ENCODE results near the gene MCTS1.
A peak's percentile ranks its signal among the peaks of the same experiment; 100 is the strongest.
"Not testable (repeated sequence)": the region's sequence is repeated elsewhere in the genome, so short reads cannot be mapped to it uniquely, and the experiment has no call there.

Gene MCTS1

GRCh38 chrX:120603707-120604360 is at the start of gene MCTS1:
Gene MCTS1 (plus strand): TSS chrX:120604101. CDS start chrX:120604237, 136 bp downstream.
- FAIRE-seq, result peak; percentile 99

DNA sequence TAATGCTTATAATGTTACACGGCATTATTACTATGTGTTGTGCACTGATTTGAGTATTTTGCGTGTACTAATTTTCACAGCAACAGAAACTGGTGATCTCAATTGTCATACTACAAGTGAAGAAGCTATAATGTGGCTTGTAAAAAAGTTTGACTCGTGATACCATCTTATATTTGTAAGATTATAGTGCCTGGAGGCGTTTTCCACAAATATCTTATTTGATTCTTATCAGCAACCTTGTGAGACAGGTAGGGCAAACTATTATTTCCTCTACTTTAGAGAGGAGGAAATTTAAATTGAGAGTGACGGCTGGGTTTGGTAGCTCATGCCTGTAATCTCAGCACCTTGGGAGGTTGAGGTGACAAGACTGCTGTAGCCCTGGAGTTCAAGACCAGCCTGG is 47.6 kb upstream of the MCTS1 start:
- no peak for FAIRE-seq

- peak; percentile 60 for FAIRE-seq
These were observed 44.1 kb upstream of the MCTS1 start for GRCh38 chrX:120559804-120560203.

GRCh38 chrX:120560405-120560841 is 43.5 kb upstream of the MCTS1 start:
- no peak for FAIRE-seq

DNA sequence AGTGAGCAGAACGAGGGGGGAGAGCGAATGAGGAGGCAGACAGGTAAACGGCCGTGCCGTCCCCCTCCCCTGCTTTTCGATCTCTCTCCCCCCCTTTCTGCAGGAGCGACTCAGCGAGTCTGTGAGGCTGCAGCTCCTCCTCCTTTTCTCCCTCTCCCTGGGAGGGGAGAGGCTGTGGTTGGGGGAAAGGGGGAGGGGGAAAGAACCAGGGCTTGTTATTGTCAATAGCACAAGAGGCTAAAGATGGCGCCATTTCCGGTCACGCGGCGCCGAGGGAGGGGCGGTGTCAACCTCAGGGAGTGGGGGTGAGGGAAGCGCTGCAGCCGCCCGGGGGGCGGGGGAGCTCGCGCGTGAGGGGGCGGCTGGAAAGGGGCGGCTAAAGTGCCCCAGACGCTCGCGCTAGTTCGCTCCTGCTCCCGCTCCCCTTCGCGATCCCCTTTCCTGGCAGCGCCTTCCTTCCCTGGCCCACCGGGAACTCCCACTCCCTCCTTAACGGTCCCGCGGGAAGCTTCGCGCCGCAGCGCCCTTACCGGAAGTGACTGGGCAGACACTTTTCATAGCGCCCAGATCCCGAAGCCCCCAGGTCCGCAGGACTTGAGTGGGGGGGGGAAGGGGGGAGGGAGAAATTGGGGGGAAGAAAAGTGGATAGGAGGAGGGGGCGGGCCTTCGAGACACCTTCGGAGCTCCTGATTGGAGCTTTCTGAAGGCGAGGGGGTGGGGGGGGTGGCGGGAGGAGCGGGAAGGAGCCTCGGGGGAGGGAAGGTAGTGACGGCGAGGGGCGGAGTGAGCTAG is 42.9 kb upstream of the MCTS1 start, which contains the start of gene CUL4B:
CUL4B (minus strand) TSS at position 121 of the 792 bp plus-strand sequence. CDS start 324 bp downstream, outside the sequence.
- FAIRE-seq, result peak; percentile 50

GRCh38 chrX:120561634-120562568 is 42.0 kb upstream of the MCTS1 start:
- no peak for FAIRE-seq

- no peak for FAIRE-seq
These were observed 41.4 kb upstream of the MCTS1 start for GRCh38 chrX:120562569-120562926.

GRCh38 chrX:120564925-120565324 is 39.0 kb upstream of the MCTS1 start:
- FAIRE-seq, result no peak

GRCh38 chrX:120566817-120567216 is 37.1 kb upstream of the MCTS1 start:
- FAIRE-seq, result no peak

GRCh38 chrX:120568035-120568434 is 35.9 kb upstream of the MCTS1 start:
- FAIRE-seq, result no peak

DNA sequence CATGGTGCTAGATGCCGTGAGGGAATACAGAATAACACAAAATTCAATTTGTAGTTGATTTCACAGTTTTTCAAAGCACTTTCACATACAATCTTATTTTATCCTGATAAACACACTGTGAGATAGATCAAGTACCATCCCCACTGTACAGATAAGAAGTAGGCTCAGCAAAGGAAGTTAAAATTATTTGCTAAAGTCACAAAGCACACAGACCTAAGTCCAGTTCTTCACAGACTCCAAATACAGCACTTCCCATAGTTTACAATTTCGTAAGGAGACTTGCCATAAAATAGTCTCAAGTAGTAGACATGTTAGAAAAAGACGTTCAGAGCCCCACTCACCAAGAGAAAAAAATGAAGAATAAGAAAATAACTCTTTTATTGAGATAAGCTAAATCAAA is 35.3 kb upstream of the MCTS1 start:
- FAIRE-seq, result no peak

DNA sequence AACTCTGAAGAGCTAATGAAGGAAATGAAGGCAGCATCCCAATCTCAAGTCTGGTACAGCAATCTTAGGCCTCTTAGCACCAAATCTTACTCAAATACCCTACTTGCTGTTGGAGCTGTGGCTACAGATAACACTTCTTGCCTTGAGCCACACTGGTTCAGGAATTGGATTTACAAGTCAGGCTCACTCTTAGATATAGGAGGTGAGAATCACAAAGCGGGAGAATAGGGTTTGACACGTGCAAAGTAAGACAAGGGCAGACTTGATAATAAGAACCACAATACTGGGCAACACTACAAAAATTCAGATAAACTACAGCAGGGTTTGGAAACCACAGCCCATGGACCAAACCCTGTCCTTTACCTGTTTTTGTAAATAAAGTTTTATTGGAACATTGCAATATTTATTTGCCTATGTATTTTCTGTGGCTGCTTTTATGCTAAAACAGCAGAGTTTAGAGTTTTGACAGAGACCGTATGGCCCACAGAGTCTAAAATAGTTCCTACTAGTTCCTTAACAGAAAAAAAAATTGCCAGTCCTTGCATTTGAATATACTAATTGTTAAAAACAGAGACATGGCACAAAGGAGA is 33.8 kb upstream of the MCTS1 start:
- no peak for FAIRE-seq

- FAIRE-seq, result not testable (repeated sequence)
These were observed 30.1 kb upstream of the MCTS1 start for GRCh38 chrX:120573806-120574205.

GRCh38 chrX:120575379-120576114 is 28.4 kb upstream of the MCTS1 start:
- no peak for FAIRE-seq

DNA sequence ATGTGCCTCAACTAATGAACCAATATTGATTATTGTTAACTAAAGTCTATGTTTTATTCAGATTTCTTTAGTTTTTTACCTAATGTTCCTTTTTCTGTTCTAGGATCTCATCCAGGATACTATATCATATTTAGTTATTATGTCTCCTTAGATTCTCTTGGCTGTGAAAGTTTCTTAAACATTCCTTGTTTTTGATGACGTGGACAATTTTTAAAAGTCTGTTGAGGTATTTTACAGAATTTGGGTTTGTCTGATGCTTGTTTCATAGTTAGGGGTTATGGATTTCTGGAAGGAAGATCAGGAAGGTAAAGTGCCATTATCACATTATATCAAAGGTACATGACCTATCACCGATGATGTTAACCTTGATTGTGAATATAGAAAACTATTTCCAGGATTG is 18.2 kb upstream of the MCTS1 start:
- FAIRE-seq, result no peak

GRCh38 chrX:120604361-120604782 is 471 bp downstream of the MCTS1 start:
- FAIRE-seq, result no peak

- no peak for FAIRE-seq
These were observed 8.2 kb downstream of the MCTS1 start for GRCh38 chrX:120612086-120612485.

- FAIRE-seq, result no peak
These were observed 10.9 kb downstream of the MCTS1 start for GRCh38 chrX:120614816-120615215.

DNA sequence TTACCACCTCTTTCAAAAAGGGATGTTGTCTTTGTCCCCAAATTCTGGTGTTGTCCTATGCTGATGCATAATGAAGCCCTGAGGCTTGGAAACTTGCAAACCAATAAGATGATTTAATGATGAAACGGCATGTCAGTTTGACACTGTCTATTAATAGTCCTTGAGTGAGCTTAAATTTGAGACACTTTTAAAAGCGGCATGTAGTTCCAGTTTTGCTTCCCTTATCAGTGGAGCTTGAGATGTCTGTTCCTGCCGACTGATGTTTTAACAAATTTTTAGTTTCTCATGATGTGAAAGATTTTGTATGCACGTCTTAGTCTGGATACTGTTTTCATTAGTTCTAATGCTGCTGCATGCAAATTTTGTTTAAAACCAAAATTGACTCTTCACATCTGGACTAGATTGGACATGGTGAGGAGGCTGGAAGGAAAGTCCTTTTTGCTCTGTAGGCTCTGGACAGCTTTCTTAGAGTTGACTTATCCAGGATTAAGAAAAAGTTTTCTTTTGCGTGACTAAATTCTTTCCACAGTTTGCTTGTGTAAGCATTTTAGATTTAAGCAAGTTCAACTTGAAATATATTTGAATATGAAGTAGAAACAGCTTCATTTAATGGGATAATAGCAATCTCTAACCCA is 14.2 kb downstream of the MCTS1 start:
- no peak for FAIRE-seq

DNA sequence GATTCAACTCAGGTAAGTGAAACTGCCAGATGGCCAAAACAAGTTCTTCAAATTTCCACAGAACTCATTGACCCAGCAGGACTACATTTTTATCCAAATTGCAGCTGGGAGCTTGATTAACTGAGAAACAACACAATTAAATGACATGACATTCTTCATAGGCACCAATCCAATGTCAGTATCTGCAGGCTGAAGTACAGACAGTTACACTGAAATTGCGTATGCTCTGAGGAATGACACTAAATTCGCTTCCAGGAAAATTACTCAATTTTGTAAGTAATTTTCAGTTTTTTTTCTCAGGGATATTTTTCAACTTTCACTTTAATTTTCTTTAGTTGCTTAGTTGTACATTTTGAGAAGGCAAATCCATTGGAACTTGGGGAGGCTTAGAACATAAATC is 21.5 kb downstream of the MCTS1 start:
- no peak for FAIRE-seq

Measured in G401.6 (cell line).